Left renal pelvis (tissue), 4 donors: Measurements from ENCODE around the gene SRBD1. TPM values are rescaled to one million over a fixed set of nuclear protein-coding genes. Genes with fewer than 3 reads are reported as not detected.

ENCODE experiments used
- DNase-seq, 4 donors: peaks; one replicate each; pipeline ENCODE4 v3.0.0-alpha.2; 2013; ENCODE audit warnings: low read depth in 4 of 4, low spot score in 3 of 4
- polyA plus RNA-seq, 4 donors: library from polyadenylated mRNA; unstranded; fragments of 120-200 nt; gene quantifications; one replicate each; pipeline ENCODE4 v1.2.1, GENCODE V29; 2013; ENCODE audit not compliant: insufficient read length in 4 of 4

SRBD1 gene
- polyA plus RNA-seq, 4 donors: 21.3 to 29.2 (median 23.8) TPM

- DNase-seq: no peak
Measured at GRCh38 chr2:45567288-45567963, 43.6 kb downstream of the SRBD1 start.

GRCh38 chr2:45559436-45559835 is 51.6 kb downstream of the SRBD1 start:
- DNase-seq: no peak

- DNase-seq: no peak
Measured at GRCh38 chr2:45554742-45555140, 56.3 kb downstream of the SRBD1 start.

GRCh38 chr2:45554073-45554741 is 56.9 kb downstream of the SRBD1 start:
- no peak for DNase-seq

- DNase-seq: no peak
Measured at GRCh38 chr2:45551862-45552261, 59.2 kb downstream of the SRBD1 start.

- no peak for DNase-seq
Measured at GRCh38 chr2:45545943-45546342, 65.1 kb downstream of the SRBD1 start.

GRCh38 chr2:45543257-45543656 is 67.8 kb downstream of the SRBD1 start:
- no peak for DNase-seq

- DNase-seq: no peak
Measured at GRCh38 chr2:45542013-45542412, 69.1 kb downstream of the SRBD1 start.

GRCh38 chr2:45541450-45541849 is 69.6 kb downstream of the SRBD1 start:
- DNase-seq: no peak

GRCh38 chr2:45540942-45541341 is 70.1 kb downstream of the SRBD1 start:
- no peak for DNase-seq

- no peak for DNase-seq
Measured at GRCh38 chr2:45533771-45534170, 77.3 kb downstream of the SRBD1 start.

- peak in 2 of 4 donors; percentile 8 to 17 for DNase-seq
Measured at GRCh38 chr2:45532181-45532580, 78.9 kb downstream of the SRBD1 start.

GRCh38 chr2:45524016-45524415 is 87.1 kb downstream of the SRBD1 start:
- no peak for DNase-seq

- DNase-seq: no peak
Measured at GRCh38 chr2:45518546-45518945, 92.5 kb downstream of the SRBD1 start.

GRCh38 chr2:45510701-45511420 is 100.2 kb downstream of the SRBD1 start:
- no peak for DNase-seq

GRCh38 chr2:45506756-45507155 is 104.3 kb downstream of the SRBD1 start:
- no peak for DNase-seq

GRCh38 chr2:45505138-45505537 is 105.9 kb downstream of the SRBD1 start:
- no peak for DNase-seq

- DNase-seq: no peak
Measured at GRCh38 chr2:45498661-45499550, 112.2 kb downstream of the SRBD1 start.

GRCh38 chr2:45497355-45497754 is 113.7 kb downstream of the SRBD1 start:
- no peak for DNase-seq

GRCh38 chr2:45496869-45497268 is 114.2 kb downstream of the SRBD1 start:
- no peak for DNase-seq

- no peak for DNase-seq
Measured at GRCh38 chr2:45494978-45495293, 116.1 kb downstream of the SRBD1 start.
